WTC11 (cell line): ENCODE data around the gene PGF. TPM values are rescaled to one million over a fixed set of nuclear protein-coding genes. Genes with fewer than 3 reads are reported as not detected.

Source experiments
- ATAC-seq: fragments of 200-7000 bp; cut with Tn5 transposase; 2 replicates; pipeline ENCODE4 v1.10.0; 2021; ENCODE audit warnings: mild to moderate bottlenecking, moderate library complexity
- CTCF ChIA-PET: fragments of 300-600 bp; sonication (Branson Sonifier 250); formaldehyde crosslinking; loops from one replicate; lab custom pipeline; 2021; ENCODE audit warnings: antibody characterized with exemption; lab: Charles Lee
- POLR2A ChIA-PET: fragments of 350-600 bp; sonication (Branson Sonifier 250); formaldehyde crosslinking; loops from one replicate; lab custom pipeline; 2021; ENCODE audit warnings: antibody characterized with exemption; lab: Charles Lee
- DNase-seq: peaks from one replicate; pipeline ENCODE4 v3.0.0; 2021; ENCODE audit warnings: low spot score
- H3K27ac Mint-ChIP-seq: 2 replicates; pipeline ENCODE4 v1.8.0; 2021; ENCODE audit warnings: mixed read lengths
- H3K27me3 Mint-ChIP-seq: 2 replicates; pipeline ENCODE4 v1.8.0; 2021; ENCODE audit warnings: low read depth, mild to moderate bottlenecking, moderate library complexity, mixed read lengths
- H3K36me3 Mint-ChIP-seq: 2 replicates; pipeline ENCODE4 v1.8.0; 2021; ENCODE audit warnings: mixed read lengths
- H3K4me1 Mint-ChIP-seq: 2 replicates; pipeline ENCODE4 v1.8.0; 2022; ENCODE audit warnings: mixed read lengths
- H3K4me3 Mint-ChIP-seq: 2 replicates; pipeline ENCODE4 v1.8.0; 2021; ENCODE audit warnings: mild to moderate bottlenecking, moderate library complexity, mixed read lengths
- H3K9me3 Mint-ChIP-seq: 2 replicates; pipeline ENCODE4 v1.8.0; 2021; ENCODE audit warnings: mixed read lengths
- ATF1 ChIP-seq: sonication (generic); formaldehyde crosslinking; IDR thresholded peaks from 2 replicates; pipeline ENCODE4 v1.8.1; 2023; ENCODE audit warnings: mild to moderate bottlenecking, moderate library complexity, missing genetic modification reagents
- KAT7 ChIP-seq: sonication (generic); formaldehyde crosslinking; IDR thresholded peaks from 2 replicates; pipeline ENCODE4 v1.8.1; 2023; ENCODE audit warnings: missing genetic modification reagents, mild to moderate bottlenecking, borderline replicate concordance
- PRRX2 ChIP-seq: fragments of 250-450 bp; sonication (Bioruptor Pico); IDR thresholded peaks from 2 replicates; pipeline ENCODE4 v1.8.0; 2021; ENCODE audit warnings: mild to moderate bottlenecking
- RELA ChIP-seq: sonication (generic); formaldehyde crosslinking; IDR thresholded peaks from 2 replicates; pipeline ENCODE4 v1.8.1; 2022; ENCODE audit warnings: missing genetic modification reagents, mild to moderate bottlenecking, borderline replicate concordance
- SMAD3 ChIP-seq: sonication (generic); formaldehyde crosslinking; IDR thresholded peaks from 2 replicates; pipeline ENCODE4 v1.8.0; 2022; ENCODE audit warnings: missing genetic modification reagents, mild to moderate bottlenecking, borderline replicate concordance
- ZNF317 ChIP-seq: sonication (generic); formaldehyde crosslinking; IDR thresholded peaks from 2 replicates; pipeline ENCODE4 v1.8.1; 2023; ENCODE audit warnings: low read depth, mild to moderate bottlenecking, moderate library complexity, missing genetic modification reagents, borderline replicate concordance
- ZNF423 ChIP-seq: fragments of 250-450 bp; sonication (Bioruptor Pico); IDR thresholded peaks from 2 replicates; pipeline ENCODE4 v2.1.2; 2022; ENCODE audit warnings: mild to moderate bottlenecking, moderate library complexity
- total RNA-seq: library from RNA; stranded (reverse); gene quantifications from 3 replicates; pipeline ENCODE4 v1.2.3, GENCODE V29; 2021
- TF ChIP-seq, protein P1 (sequence below): sonication (generic); formaldehyde crosslinking; IDR thresholded peaks from 2 replicates; pipeline ENCODE4 v1.8.0; 2022; ENCODE audit warnings: mild to moderate bottlenecking, missing genetic modification reagents
- TF ChIP-seq, protein P2 (sequence below): sonication (generic); formaldehyde crosslinking; IDR thresholded peaks from 2 replicates; pipeline ENCODE4 v1.8.1; 2022; ENCODE audit warnings: mild to moderate bottlenecking, missing genetic modification reagents, moderate library complexity, borderline replicate concordance
- TF ChIP-seq, protein P3 (sequence below): sonication (generic); formaldehyde crosslinking; IDR thresholded peaks from 2 replicates; pipeline ENCODE4 v1.8.0; 2023; ENCODE audit warnings: missing genetic modification reagents, mild to moderate bottlenecking, borderline replicate concordance
- TF ChIP-seq, protein P4 (sequence below): sonication (generic); formaldehyde crosslinking; conservative IDR thresholded peaks from 2 replicates; pipeline ENCODE4 v1.8.1; 2022; ENCODE audit warnings: mild to moderate bottlenecking, missing genetic modification reagents
- TF ChIP-seq, protein P5 (sequence below): fragments of 250-450 bp; sonication (Bioruptor Pico); IDR thresholded peaks from 2 replicates; pipeline ENCODE4 v1.9.0; 2021; ENCODE audit warnings: mild to moderate bottlenecking

PGF gene
- total RNA-seq, 1 experiment from 2014 or later = 6.7 TPM

DNA sequence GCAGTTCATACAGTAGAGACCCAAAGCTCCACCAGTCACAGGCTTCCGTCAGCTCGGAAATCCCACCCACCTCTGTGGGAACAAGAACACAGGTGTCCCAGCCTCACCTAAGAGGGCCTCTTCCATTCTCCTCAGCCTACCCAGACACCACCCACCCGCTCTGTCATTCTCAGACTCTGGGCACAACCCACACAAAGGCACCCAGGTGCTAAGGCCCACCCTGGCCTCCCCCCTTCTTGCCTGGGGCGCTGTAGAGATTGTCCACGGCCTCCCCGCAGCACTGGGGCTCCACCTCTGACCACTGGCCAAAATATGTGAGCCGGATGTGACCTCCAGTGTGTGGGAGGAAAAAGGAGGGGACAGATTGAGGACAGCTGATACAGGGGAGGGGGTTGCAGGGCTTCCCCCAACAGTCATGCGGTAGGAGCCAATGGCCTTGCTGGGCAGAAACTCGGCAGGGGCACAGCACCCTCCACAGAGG lies 46.5 kb downstream of the PGF start:
- no peaks in the 10 kb centered on the region for H3K9me3 Mint-ChIP-seq
- no peaks in the 10 kb centered on the region for H3K27me3 Mint-ChIP-seq
- H3K27ac Mint-ChIP-seq = no peak overlapping the region
- peaks cover under 1% of the 10 kb centered on the region; the same call in 1 of the 2 replicates for H3K36me3 Mint-ChIP-seq
- no peak for TF ChIP-seq ZNF423 (CRISPR knock-in tag)
- no peak for TF ChIP-seq RELA (CRISPR knock-in tag)
- TF ChIP-seq SMAD3 = no peak
- TF ChIP-seq, protein P1, sequence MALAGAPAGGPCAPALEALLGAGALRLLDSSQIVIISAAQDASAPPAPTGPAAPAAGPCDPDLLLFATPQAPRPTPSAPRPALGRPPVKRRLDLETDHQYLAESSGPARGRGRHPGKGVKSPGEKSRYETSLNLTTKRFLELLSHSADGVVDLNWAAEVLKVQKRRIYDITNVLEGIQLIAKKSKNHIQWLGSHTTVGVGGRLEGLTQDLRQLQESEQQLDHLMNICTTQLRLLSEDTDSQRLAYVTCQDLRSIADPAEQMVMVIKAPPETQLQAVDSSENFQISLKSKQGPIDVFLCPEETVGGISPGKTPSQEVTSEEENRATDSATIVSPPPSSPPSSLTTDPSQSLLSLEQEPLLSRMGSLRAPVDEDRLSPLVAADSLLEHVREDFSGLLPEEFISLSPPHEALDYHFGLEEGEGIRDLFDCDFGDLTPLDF (CRISPR knock-in tag) = no peak
- TF ChIP-seq, protein P2, sequence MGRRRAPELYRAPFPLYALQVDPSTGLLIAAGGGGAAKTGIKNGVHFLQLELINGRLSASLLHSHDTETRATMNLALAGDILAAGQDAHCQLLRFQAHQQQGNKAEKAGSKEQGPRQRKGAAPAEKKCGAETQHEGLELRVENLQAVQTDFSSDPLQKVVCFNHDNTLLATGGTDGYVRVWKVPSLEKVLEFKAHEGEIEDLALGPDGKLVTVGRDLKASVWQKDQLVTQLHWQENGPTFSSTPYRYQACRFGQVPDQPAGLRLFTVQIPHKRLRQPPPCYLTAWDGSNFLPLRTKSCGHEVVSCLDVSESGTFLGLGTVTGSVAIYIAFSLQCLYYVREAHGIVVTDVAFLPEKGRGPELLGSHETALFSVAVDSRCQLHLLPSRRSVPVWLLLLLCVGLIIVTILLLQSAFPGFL (CRISPR knock-in tag) = no peak
- TF ChIP-seq, protein P3, sequence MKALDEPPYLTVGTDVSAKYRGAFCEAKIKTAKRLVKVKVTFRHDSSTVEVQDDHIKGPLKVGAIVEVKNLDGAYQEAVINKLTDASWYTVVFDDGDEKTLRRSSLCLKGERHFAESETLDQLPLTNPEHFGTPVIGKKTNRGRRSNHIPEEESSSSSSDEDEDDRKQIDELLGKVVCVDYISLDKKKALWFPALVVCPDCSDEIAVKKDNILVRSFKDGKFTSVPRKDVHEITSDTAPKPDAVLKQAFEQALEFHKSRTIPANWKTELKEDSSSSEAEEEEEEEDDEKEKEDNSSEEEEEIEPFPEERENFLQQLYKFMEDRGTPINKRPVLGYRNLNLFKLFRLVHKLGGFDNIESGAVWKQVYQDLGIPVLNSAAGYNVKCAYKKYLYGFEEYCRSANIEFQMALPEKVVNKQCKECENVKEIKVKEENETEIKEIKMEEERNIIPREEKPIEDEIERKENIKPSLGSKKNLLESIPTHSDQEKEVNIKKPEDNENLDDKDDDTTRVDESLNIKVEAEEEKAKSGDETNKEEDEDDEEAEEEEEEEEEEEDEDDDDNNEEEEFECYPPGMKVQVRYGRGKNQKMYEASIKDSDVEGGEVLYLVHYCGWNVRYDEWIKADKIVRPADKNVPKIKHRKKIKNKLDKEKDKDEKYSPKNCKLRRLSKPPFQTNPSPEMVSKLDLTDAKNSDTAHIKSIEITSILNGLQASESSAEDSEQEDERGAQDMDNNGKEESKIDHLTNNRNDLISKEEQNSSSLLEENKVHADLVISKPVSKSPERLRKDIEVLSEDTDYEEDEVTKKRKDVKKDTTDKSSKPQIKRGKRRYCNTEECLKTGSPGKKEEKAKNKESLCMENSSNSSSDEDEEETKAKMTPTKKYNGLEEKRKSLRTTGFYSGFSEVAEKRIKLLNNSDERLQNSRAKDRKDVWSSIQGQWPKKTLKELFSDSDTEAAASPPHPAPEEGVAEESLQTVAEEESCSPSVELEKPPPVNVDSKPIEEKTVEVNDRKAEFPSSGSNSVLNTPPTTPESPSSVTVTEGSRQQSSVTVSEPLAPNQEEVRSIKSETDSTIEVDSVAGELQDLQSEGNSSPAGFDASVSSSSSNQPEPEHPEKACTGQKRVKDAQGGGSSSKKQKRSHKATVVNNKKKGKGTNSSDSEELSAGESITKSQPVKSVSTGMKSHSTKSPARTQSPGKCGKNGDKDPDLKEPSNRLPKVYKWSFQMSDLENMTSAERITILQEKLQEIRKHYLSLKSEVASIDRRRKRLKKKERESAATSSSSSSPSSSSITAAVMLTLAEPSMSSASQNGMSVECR = no peak
- TF ChIP-seq, protein P4, sequence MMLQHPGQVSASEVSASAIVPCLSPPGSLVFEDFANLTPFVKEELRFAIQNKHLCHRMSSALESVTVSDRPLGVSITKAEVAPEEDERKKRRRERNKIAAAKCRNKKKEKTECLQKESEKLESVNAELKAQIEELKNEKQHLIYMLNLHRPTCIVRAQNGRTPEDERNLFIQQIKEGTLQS = no peak
- no peak for TF ChIP-seq PRRX2 (CRISPR knock-in tag)
- TF ChIP-seq KAT7 (CRISPR knock-in tag) = no peak
- no peak for TF ChIP-seq ATF1
- no peak overlapping the region for H3K4me3 Mint-ChIP-seq
- ChIA-PET POLR2A (no interaction called here), CTCF (interaction anchor here (0.6 to 5.0 kb wide), 7 partner anchors 13 to 596 kb away, joined by 3 to 241 read pairs (median 29); partner anchors contain the start of gene RPS6KL1)
- H3K4me1 Mint-ChIP-seq = 0 out of 2 replicates have a peak, but pooled peaks cover 2% of the 10 kb centered on the region
- ATAC-seq (peak; percentile 8), DNase-seq (no peak)

DNA sequence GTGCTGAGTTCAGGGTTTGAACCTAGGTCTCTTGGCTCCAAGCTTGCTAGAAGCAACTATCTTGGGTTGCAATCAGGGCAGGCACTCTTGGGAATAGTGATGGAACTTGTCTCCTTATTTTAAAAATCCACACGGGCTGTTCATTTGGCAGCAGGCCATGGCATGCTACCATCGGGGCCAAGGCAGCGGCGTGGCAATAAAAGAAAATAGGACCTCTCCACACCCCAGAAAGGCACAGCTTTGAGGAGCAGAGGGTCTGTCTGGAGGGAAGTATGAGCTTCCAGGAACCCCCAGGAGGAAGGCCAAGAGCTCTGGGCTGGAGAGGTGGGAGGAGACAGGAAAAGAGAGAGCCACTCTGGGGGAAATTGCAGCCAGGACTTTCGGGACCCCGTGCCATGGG lies 47.7 kb downstream of the PGF start:
- Mint-ChIP-seq H3K9me3 (no peaks in the 10 kb centered on the region), H3K4me3 (no peak overlapping the region), H3K27me3 (no peaks in the 10 kb centered on the region), H3K27ac (no peak overlapping the region), H3K36me3 (peaks cover 9% of the 10 kb centered on the region), H3K4me1 (peaks cover 11% of the 10 kb centered on the region)
- DNase-seq = no peak
- TF ChIP-seq ZNF317 = no peak
- ChIA-PET POLR2A (interaction anchor here (0.9 kb wide), 1 partner anchor 47 kb away, joined by 3 read pairs; no protein-coding TSS in a partner anchor), CTCF (interaction anchor here (0.6 to 5.0 kb wide), 16 partner anchors 9 to 181 kb away, joined by 3 to 241 read pairs (median 5); partner anchors contain the start of genes DLST, RPS6KL1 and ZC2HC1C)
- no peak for ATAC-seq

DNA sequence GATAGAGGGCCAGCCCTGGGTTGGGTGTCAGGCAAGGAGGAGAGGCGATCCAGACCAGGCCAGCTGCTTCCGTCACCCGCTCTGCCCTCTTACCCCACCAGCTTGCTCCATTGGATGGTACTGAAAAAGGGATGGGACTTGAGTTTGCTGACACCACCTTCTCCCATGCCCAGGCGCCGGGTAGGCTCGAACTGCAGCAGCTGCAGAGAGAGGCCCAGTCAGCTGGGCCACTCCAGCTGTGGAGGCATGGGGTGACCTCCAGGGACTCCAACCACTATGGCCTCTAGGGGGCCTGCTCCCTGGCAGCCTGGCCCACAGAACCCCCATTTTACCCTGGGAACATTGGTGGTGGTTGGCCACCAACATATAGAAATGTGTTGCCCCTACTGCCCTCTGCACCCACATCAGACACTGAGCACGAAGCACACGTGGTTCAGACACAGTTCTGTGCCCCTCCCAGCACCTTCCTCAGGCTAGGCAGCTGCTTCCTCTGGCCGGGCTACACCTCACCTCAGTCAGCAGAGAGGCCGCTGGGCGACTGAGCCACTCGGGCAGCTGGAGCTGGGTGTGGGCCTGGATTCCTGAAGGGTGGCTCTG lies 48.4 kb downstream of the PGF start:
- POLR2A ChIA-PET = interaction anchor here (1.4 kb wide), 1 partner anchor 21 kb away, joined by 7 read pairs; no protein-coding TSS in a partner anchor
- Mint-ChIP-seq H3K9me3 (no peaks in the 10 kb centered on the region), H3K27ac (peak overlapping the region; percentile 60)
- CTCF ChIA-PET = interaction anchor here (0.7 to 5.0 kb wide), 21 partner anchors 10 to 182 kb away, joined by 3 to 241 read pairs (median 10); partner anchors contain the start of genes ACYP1, DLST, PROX2 and RPS6KL1
- ATAC-seq = peak; percentile 22
- TF ChIP-seq ZNF423 (CRISPR knock-in tag) = peak; percentile 40; the same call in 1 of the 2 replicates
- TF ChIP-seq, protein P5, sequence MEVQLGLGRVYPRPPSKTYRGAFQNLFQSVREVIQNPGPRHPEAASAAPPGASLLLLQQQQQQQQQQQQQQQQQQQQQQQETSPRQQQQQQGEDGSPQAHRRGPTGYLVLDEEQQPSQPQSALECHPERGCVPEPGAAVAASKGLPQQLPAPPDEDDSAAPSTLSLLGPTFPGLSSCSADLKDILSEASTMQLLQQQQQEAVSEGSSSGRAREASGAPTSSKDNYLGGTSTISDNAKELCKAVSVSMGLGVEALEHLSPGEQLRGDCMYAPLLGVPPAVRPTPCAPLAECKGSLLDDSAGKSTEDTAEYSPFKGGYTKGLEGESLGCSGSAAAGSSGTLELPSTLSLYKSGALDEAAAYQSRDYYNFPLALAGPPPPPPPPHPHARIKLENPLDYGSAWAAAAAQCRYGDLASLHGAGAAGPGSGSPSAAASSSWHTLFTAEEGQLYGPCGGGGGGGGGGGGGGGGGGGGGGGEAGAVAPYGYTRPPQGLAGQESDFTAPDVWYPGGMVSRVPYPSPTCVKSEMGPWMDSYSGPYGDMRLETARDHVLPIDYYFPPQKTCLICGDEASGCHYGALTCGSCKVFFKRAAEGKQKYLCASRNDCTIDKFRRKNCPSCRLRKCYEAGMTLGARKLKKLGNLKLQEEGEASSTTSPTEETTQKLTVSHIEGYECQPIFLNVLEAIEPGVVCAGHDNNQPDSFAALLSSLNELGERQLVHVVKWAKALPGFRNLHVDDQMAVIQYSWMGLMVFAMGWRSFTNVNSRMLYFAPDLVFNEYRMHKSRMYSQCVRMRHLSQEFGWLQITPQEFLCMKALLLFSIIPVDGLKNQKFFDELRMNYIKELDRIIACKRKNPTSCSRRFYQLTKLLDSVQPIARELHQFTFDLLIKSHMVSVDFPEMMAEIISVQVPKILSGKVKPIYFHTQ (CRISPR knock-in tag) = no peak
- TF ChIP-seq, all 79 proteins: peak for 1
- Mint-ChIP-seq H3K27me3 (no peaks in the 10 kb centered on the region), H3K36me3 (peaks cover 16% of the 10 kb centered on the region), H3K4me3 (no peak overlapping the region), H3K4me1 (peaks cover 13% of the 10 kb centered on the region)
- no peak for DNase-seq
